Naive B cell (primary cell): ENCODE data around the gene PRRT3. TPM values are rescaled to one million over a fixed set of nuclear protein-coding genes. Genes with fewer than 3 reads are reported as not detected.

Experiments
- ATAC-seq, 2 donors: fragments of 150-1000 bp; cut with Tn5 transposase; 2 replicates each; pipeline ENCODE4 v1.10.0; 2021; ENCODE audit warnings: low read depth in 2 of 2, mild to moderate bottlenecking in 2 of 2, moderate library complexity in 2 of 2
- DNase-seq: peaks from one replicate; pipeline ENCODE4 v3.0.0; 2022
- H3K27ac Mint-ChIP-seq, 6 donors: one replicate each; pipeline ENCODE4 v1.8.0; 2020 to 2022; ENCODE audit warnings: mild to moderate bottlenecking in 6 of 6, mixed read lengths in 6 of 6, moderate library complexity in 5 of 6, inconsistent platforms in 2 of 6
- H3K27me3 Mint-ChIP-seq, 3 donors: one replicate each; pipeline ENCODE4 v1.8.0; 2021 to 2022; ENCODE audit warnings: mixed read lengths in 3 of 3, mild to moderate bottlenecking in 1 of 3
- H3K36me3 Mint-ChIP-seq, 2 donors: one replicate each; pipeline ENCODE4 v1.8.0; 2020 to 2022; ENCODE audit warnings: mixed read lengths in 2 of 2, inconsistent platforms in 1 of 2, mild to moderate bottlenecking in 1 of 2
- H3K4me1 Mint-ChIP-seq, 3 donors: one replicate each; pipeline ENCODE4 v1.8.0; 2020 to 2022; ENCODE audit warnings: mixed read lengths in 3 of 3, inconsistent platforms in 1 of 3, mild to moderate bottlenecking in 1 of 3, moderate library complexity in 1 of 3
- H3K4me3 Mint-ChIP-seq, 8 donors: one replicate each; pipeline ENCODE4 v1.8.0; 2020 to 2022; ENCODE audit warnings: mild to moderate bottlenecking in 8 of 8, mixed read lengths in 8 of 8, moderate library complexity in 8 of 8, inconsistent platforms in 2 of 8
- H3K9me3 Mint-ChIP-seq, 7 donors: one replicate each; pipeline ENCODE4 v1.8.0; 2020 to 2022; ENCODE audit warnings: mixed read lengths in 7 of 7, mild to moderate bottlenecking in 5 of 7, inconsistent platforms in 2 of 7, moderate library complexity in 1 of 7
- polyA plus RNA-seq, 6 donors: library from polyadenylated mRNA; unstranded; fragments of 300-500 nt; fragmentation: Illumina TruSeq; gene quantifications; one replicate each; pipeline ENCODE4 v1.2.3, GENCODE V29; 2021; ENCODE audit warnings: low read depth in 6 of 6

The PRRT3 gene
- polyA plus RNA-seq, 6 donors from 2014 or later = 0.22 to 0.82 (median 0.52) TPM

DNA sequence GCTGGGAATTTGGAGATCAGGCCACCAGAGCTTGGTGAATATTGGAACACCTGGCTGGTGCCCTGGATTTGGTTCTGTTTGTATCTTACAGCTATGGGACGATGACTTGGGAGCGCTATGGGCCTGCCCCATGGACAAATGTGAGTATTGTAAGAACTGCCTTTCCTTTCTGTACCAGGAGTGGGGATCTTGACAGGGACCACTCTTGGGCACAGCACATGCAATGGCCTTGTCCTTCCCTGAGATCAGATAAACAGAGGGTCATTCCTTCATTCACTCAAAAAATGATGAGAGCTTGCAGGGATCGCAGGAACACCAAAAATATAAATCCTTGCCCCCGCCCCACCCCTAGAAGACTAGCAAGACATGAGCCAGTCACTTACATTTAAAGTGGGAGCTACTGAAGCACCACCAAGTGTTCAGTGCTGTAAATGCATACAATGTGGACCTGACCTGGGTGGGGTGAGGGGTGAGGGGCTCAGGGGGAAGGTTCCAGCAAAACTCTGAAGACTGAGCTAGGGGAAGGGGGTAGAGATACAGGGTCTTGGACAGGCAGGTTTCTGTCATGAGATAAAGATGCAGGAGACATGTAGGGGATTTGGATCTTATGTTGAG is 21.3 kb downstream of the PRRT3 start:
- Mint-ChIP-seq H3K4me1 (peaks cover 30 to 47% (median 38%) of the 10 kb centered on the region in 3 donors), H3K27ac (peak overlapping the region in 2 of 6 donors; percentile 78 to 83), H3K4me3 (peak overlapping the region in 3 of 8 donors; percentile 40 to 82 (median 57)), H3K36me3 (peaks cover 0 to 9% of the 10 kb centered on the region in 2 donors), H3K27me3 (no peaks in the 10 kb centered on the region), H3K9me3 (no peaks in the 10 kb centered on the region)
- DNase-seq (no peak), ATAC-seq (no peak)

DNA sequence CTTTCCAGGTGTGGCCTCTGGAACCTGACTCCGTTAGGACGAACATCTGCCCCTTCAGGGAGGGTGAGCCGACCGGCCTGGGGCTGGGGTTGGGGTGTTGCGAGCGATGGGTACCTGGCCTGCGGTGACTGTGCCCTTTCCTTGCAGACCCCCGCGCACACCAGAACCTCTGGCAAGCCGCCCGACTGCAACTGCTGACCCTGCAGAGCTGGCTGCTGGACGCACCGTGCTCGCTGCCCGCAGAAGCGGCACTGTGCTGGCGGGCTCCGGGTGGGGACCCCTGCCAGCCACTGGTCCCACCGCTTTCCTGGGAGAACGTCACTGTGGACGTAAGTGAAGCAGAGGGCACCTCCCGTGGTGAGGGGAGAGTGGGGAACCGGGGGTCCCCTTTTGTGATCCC is 24.1 kb downstream of the PRRT3 start:
- Mint-ChIP-seq H3K27ac (no peak overlapping the region), H3K36me3 (no peaks in the 10 kb centered on the region), H3K9me3 (no peaks in the 10 kb centered on the region), H3K4me1 (peaks cover 11 to 31% (median 19%) of the 10 kb centered on the region in 3 donors), H3K27me3 (peaks cover 0 to 6% (median 5%) of the 10 kb centered on the region in 3 donors), H3K4me3 (no peak overlapping the region)
- ATAC-seq (no peak), DNase-seq (no peak)

DNA sequence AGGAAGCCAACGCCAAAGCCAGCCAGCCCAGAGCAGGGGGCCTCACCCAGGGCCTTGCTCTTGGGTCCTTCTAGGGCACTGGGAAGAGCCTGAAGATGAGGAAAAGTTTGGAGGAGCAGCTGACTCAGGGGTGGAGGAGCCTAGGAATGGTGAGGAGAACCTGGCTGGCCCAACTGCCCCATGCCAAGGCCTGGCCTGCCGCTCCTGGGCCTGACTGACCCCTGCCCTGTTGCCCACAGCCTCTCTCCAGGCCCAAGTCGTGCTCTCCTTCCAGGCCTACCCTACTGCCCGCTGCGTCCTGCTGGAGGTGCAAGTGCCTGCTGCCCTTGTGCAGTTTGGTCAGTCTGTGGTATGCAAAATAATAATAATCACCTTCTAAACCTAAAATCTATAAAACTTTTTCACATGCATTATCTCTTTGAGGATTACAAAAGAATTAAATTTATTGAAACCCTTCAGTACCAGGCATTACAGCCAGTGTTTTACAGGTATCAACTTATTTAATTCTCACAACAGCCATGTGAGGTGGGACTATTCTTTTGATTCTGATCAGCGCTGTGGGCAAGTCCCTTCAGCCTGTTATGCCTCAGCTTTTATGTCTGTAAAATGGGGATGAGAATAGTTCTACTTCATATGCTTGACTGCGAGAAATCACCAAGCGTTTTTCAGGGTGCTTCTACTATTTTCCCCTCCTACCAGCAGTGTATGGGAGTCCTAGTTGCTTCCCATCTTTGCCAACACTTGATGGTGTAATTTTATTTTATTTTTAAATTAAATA is 33.8 kb downstream of the PRRT3 start:
- Mint-ChIP-seq H3K9me3 (no peaks in the 10 kb centered on the region), H3K27me3 (peaks cover 0 to 11% (median 0%) of the 10 kb centered on the region in 3 donors), H3K27ac (peak overlapping the region in 1 of 6 donors; percentile 73), H3K4me1 (peaks cover 9 to 25% (median 19%) of the 10 kb centered on the region in 3 donors), H3K4me3 (no peak overlapping the region), H3K36me3 (no peaks in the 10 kb centered on the region)
- ATAC-seq = no peak
- no peak for DNase-seq

DNA sequence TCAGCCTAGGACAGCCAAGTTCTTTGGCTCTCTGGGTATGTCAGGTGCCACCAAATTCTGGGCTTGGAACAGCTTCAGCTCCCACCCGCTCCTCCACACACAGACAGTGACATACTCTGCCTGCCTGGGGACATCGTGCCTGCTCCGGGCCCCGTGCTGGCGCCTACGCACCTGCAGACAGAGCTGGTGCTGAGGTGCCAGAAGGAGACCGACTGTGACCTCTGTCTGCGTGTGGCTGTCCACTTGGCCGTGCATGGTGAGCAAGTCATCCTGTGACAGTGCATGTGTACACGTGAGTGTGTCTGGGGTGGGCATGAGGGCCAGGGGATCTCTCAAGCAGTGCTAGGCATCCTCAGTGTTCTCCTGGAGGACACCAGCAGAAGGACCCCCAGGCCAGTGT is 34.4 kb downstream of the PRRT3 start:
- H3K4me1 Mint-ChIP-seq = peaks cover 9 to 25% (median 19%) of the 10 kb centered on the region in 3 donors
- H3K4me3 Mint-ChIP-seq = peak overlapping the region in 4 of 8 donors; percentile 32 to 51 (median 48)
- no peaks in the 10 kb centered on the region for H3K9me3 Mint-ChIP-seq

DNA sequence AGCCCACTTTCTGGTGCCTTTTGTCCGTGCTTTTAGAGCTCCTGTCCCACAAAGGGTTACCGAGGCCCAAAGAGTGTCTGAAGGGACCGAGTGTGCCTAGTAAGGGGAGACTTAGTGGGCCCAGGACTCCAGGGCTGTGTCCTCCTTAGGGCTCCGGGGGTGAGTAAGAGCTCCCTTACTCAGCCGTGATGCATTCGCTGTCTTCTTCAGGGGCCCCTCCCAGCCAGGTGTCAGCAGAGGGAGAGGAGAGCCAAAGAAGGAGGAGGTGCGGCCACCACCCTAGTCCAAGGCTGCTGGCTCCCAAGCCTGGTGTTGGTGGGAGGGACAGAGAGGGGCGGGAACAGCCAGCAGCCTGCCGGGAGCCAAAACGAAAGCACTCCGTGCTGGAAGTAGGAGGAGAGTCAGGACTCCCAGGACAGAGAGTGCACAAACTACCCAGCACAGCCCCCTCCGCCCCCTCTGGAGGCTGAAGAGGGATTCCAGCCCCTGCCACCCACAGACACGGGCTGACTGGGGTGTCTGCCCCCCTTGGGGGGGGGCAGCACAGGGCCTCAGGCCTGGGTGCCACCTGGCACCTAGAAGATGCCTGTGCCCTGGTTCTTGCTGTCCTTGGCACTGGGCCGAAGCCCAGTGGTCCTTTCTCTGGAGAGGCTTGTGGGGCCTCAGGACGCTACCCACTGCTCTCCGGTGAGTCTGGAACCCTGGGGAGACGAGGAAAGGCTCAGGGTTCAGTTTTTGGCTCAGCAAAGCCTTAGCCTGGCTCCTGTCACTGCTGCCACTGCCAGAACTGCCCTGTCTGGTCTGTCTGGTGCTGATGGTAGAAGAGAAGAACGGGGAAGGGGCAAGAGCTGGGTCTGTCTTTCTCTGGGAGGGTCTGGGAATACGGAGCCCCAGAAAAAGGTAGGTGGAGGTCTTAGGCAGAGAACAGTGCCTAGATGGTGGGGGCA is 35.2 kb downstream of the PRRT3 start, which contains the start of gene IL17RC:
Gene IL17RC (plus strand): TSS at position 365 of the 947 bp plus-strand sequence. CDS start 218 bp downstream, at position 583.
- H3K27ac Mint-ChIP-seq = peak within 1 kb of the TSS in 5 of 6 donors; percentile 36 to 86 (median 49)
- H3K9me3 Mint-ChIP-seq = no peaks in the 10 kb centered on the region
- no peak for DNase-seq
- H3K4me3 Mint-ChIP-seq = peak within 1 kb of the TSS; percentile 75 to 89 (median 84)
- H3K27me3 Mint-ChIP-seq = peaks cover 0 to 16% (median 7%) of the 10 kb centered on the region in 3 donors
- ATAC-seq = peak; percentile 49 to 51
- peaks cover 9 to 25% (median 19%) of the 10 kb centered on the region in 3 donors for H3K4me1 Mint-ChIP-seq
- H3K36me3 Mint-ChIP-seq = no peaks in the 10 kb centered on the region

More for the DNA sequence above, 34.4 kb downstream of the PRRT3 start:
- H3K36me3 Mint-ChIP-seq = no peaks in the 10 kb centered on the region
- no peak overlapping the region for H3K27ac Mint-ChIP-seq
- H3K27me3 Mint-ChIP-seq = peaks cover 0 to 11% (median 0%) of the 10 kb centered on the region in 3 donors
- no peak for DNase-seq
- ATAC-seq = no peak

DNA sequence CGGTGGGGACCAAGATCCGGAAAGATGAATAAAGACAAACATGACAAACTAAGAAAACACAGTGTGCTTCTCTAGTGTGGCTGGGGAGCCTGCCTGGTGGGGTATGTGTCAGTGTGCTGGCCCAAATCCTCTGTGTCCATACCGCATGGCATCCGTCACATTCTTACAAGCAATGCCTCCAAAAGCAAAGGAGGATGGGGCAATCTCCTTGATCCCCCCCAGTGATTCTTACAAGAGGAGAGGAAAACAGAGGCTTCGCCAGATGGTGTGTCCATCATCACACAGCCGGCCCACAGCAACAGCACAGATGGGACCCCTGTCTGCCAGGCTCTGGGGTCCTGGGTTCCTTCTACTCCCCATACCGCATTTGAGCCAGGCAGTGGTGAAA is 35.9 kb downstream of the PRRT3 start:
- ATAC-seq = no peak
- peak overlapping the region in 2 of 6 donors; percentile 36 to 42 for H3K27ac Mint-ChIP-seq
- DNase-seq = no peak
- peaks cover 0 to 21% (median 9%) of the 10 kb centered on the region in 3 donors for H3K27me3 Mint-ChIP-seq
- H3K36me3 Mint-ChIP-seq = no peaks in the 10 kb centered on the region
- peak overlapping the region; percentile 66 to 85 (median 78) for H3K4me3 Mint-ChIP-seq
- peaks cover 9 to 25% (median 19%) of the 10 kb centered on the region in 3 donors for H3K4me1 Mint-ChIP-seq
- no peaks in the 10 kb centered on the region for H3K9me3 Mint-ChIP-seq

DNA sequence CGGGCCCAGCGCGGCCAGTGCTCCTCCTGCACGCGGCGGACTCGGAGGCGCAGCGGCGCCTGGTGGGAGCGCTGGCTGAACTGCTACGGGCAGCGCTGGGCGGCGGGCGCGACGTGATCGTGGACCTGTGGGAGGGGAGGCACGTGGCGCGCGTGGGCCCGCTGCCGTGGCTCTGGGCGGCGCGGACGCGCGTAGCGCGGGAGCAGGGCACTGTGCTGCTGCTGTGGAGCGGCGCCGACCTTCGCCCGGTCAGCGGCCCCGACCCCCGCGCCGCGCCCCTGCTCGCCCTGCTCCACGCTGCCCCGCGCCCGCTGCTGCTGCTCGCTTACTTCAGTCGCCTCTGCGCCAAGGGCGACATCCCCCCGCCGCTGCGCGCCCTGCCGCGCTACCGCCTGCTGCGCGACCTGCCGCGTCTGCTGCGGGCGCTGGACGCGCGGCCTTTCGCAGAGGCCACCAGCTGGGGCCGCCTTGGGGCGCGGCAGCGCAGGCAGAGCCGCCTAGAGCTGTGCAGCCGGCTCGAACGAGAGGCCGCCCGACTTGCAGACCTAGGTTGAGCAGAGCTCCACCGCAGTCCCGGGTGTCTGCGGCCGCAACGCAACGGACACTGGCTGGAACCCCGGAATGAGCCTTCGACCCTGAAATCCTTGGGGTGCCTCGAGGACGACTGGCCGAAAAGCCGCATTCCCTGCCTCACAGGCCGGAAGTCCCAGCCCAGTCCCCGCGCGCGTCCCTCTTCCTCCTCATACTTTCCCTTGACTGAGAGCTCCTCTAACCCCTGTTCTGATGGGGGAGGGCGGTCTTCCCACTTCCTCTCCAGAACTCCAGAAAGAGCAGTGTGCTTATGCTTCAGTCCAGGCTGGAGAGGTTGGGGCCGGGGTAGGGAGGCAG is 36.7 kb downstream of the PRRT3 start:
- ATAC-seq (peak; percentile 50 to 61), DNase-seq (no peak)
- Mint-ChIP-seq H3K4me1 (peaks cover 9 to 25% (median 19%) of the 10 kb centered on the region in 3 donors), H3K9me3 (no peaks in the 10 kb centered on the region), H3K36me3 (no peaks in the 10 kb centered on the region), H3K27ac (peak overlapping the region in 1 of 6 donors; percentile 86), H3K4me3 (peak overlapping the region; percentile 75 to 89 (median 84)), H3K27me3 (peaks cover 0 to 24% (median 9%) of the 10 kb centered on the region in 3 donors)

DNA sequence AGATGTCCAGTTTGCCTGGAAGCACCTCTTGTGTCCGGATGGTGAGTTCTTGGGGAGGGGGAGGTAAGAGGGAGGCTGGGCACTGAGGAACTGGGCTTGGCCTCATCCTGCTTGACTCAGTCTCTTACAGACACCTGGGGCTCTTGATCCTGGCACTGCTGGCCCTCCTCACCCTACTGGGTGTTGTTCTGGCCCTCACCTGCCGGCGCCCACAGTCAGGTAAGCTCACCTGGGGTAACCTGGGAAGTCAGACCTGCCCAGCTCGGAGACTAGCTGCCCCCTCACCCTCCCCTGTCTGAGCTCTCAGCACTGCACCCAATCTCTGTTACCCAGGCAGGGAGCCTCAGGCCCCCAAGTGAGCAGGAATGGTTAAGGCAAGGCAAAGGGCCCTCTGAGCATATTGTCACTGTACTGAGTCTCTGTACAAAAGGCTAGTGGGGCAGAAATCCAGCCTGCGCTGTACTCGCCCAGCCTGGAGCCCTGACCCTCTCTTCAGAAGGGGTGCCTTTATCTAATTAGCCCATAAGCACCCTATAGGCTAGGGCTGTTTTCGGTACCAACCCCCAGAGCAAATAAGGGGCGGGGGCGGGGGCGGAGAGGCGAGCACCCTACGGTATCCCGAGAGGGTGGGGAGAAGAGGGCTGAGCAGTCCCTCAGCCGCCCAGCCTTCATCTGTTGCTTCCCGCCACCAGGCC is 37.5 kb downstream of the PRRT3 start:
- Mint-ChIP-seq H3K4me1 (peaks cover 9 to 25% (median 19%) of the 10 kb centered on the region in 3 donors), H3K36me3 (no peaks in the 10 kb centered on the region), H3K4me3 (peak overlapping the region; percentile 27 to 82 (median 72)), H3K27me3 (peaks cover 0 to 24% (median 9%) of the 10 kb centered on the region in 3 donors), H3K9me3 (no peaks in the 10 kb centered on the region), H3K27ac (no peak overlapping the region)
- DNase-seq = no peak
- peak in 1 of 2 donors; percentile 2 for ATAC-seq

DNA sequence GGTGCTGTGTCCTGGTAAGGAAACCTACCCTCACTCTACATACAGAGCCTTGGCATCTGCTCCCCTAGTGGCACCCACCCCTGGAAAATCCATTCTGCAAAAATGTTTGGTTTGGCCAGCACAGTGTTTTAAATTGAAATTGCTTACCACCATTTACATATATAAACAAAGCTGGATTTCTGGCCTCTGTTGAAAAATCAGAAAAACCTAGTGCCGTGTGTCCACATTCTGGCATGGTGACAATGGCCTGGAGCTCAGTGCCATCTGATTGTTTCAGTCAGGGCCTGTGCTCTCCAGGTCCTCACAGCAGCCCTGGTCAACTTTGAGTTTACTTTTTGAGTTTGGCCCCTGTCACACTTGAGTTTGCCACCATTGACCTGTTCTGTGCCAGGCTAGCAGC is 38.2 kb downstream of the PRRT3 start:
- Mint-ChIP-seq H3K4me3 (peak overlapping the region in 4 of 8 donors; percentile 21 to 76 (median 30)), H3K9me3 (no peaks in the 10 kb centered on the region)

DNA sequence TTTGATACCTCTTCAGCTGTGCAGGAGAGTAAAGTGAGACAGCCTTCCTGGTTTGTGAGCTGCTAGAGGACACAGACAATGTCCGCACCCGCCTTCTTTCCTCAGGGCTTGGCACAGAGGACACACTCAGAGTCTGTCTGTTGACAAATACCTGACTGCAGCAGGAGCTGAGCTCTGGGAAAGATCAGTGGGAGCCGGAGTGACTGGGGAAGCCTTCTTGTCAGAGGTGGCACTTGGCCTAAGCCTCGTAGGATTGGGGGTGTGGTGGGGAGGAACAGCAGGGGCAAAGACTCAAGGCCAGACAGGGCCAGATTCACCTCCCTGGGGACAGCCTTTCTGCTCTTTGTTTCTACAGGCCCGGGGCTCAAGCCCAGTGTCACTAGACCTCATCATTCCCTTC is 38.6 kb downstream of the PRRT3 start:
- no peak overlapping the region for H3K27ac Mint-ChIP-seq
- DNase-seq (no peak), ATAC-seq (no peak)
- peaks cover 0 to 24% (median 9%) of the 10 kb centered on the region in 3 donors for H3K27me3 Mint-ChIP-seq
- no peaks in the 10 kb centered on the region for H3K9me3 Mint-ChIP-seq
- peaks cover 9 to 25% (median 25%) of the 10 kb centered on the region in 3 donors for H3K4me1 Mint-ChIP-seq
- H3K4me3 Mint-ChIP-seq = peak overlapping the region in 2 of 8 donors; percentile 21 to 22
- no peaks in the 10 kb centered on the region for H3K36me3 Mint-ChIP-seq

More for the DNA sequence above, 38.2 kb downstream of the PRRT3 start:
- ATAC-seq = no peak
- Mint-ChIP-seq H3K36me3 (no peaks in the 10 kb centered on the region), H3K27me3 (peaks cover 0 to 24% (median 9%) of the 10 kb centered on the region in 3 donors), H3K4me1 (peaks cover 9 to 25% (median 23%) of the 10 kb centered on the region in 3 donors), H3K27ac (no peak overlapping the region)
- no peak for DNase-seq

DNA sequence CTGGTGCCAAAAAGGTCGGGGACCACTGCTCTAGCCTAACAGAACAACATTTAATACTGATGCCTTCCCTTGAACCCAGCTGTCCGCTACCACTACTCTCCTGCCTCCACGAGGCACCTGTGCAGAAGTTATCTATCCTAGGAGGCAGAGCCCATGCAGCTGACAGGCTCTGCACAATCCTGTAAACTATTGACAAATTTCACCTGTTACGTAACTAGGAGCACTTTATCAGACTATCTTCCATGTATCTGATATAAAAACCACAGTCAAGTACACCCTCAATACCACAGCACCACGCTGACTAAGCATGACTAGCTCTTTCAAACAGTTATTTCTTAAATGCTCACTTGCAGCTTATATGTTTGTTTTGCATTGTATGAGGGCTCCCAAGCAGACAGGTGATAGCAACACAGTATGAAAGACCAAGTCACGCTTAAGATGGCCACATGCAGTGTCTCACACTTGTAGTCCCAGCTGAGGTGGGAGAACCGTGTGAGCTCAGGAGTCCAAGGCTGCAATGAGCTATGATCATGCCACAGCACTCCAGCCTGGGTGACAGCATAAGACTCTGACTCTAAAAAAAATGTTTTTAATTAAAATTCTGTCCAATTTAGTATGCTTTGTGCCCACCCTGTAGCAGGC is 39.8 kb downstream of the PRRT3 start:
- H3K27ac Mint-ChIP-seq = no peak overlapping the region

More for the DNA sequence above, 39.8 kb downstream of the PRRT3 start:
- no peak for ATAC-seq
- H3K36me3 Mint-ChIP-seq = no peaks in the 10 kb centered on the region
- no peaks in the 10 kb centered on the region for H3K9me3 Mint-ChIP-seq
- peaks cover 0 to 24% (median 9%) of the 10 kb centered on the region in 3 donors for H3K27me3 Mint-ChIP-seq
- H3K4me1 Mint-ChIP-seq = peaks cover 9 to 25% (median 25%) of the 10 kb centered on the region in 3 donors
- no peak overlapping the region for H3K4me3 Mint-ChIP-seq
- no peak for DNase-seq
